NCI-H82 treated with DMSO at 0.1 percent for 48 hours (cell line): Measurements from ENCODE around the gene GABBR2.
A peak's percentile ranks its signal among the peaks of the same experiment; 100 is the strongest.

Experiments
- DNase-seq: peaks from one replicate; lab custom pipeline; 2025; ENCODE audit not compliant: unreplicated experiment; lab: John Stamatoyannopoulos, UW

The GABBR2 gene

GRCh38 chr9:98634685-98635336 is 73.9 kb downstream of the GABBR2 start:
- peak; percentile 10 for DNase-seq

- DNase-seq: no peak
Observed at GRCh38 chr9:98632839-98633238, 75.9 kb downstream of the GABBR2 start.

GRCh38 chr9:98627296-98627695 is 81.4 kb downstream of the GABBR2 start:
- no peak for DNase-seq

GRCh38 chr9:98625728-98626127 is 83.0 kb downstream of the GABBR2 start:
- no peak for DNase-seq

GRCh38 chr9:98619788-98620187 is 88.9 kb downstream of the GABBR2 start:
- no peak for DNase-seq

GRCh38 chr9:98615633-98616032 is 93.1 kb downstream of the GABBR2 start:
- no peak for DNase-seq

- no peak for DNase-seq
Observed at GRCh38 chr9:98614941-98615340, 93.8 kb downstream of the GABBR2 start.

GRCh38 chr9:98612061-98612752 is 96.5 kb downstream of the GABBR2 start:
- no peak for DNase-seq

GRCh38 chr9:98611319-98611718 is 97.4 kb downstream of the GABBR2 start:
- DNase-seq: no peak

- no peak for DNase-seq
Observed at GRCh38 chr9:98610711-98611110, 98.0 kb downstream of the GABBR2 start.

GRCh38 chr9:98610211-98610610 is 98.5 kb downstream of the GABBR2 start:
- no peak for DNase-seq

GRCh38 chr9:98609646-98610045 is 99.1 kb downstream of the GABBR2 start:
- no peak for DNase-seq

- DNase-seq: no peak
Observed at GRCh38 chr9:98607787-98608186, 100.9 kb downstream of the GABBR2 start.

- DNase-seq: no peak
Observed at GRCh38 chr9:98607152-98607551, 101.6 kb downstream of the GABBR2 start.

GRCh38 chr9:98606730-98607129 is 102.0 kb downstream of the GABBR2 start:
- DNase-seq: no peak

GRCh38 chr9:98605116-98605515 is 103.6 kb downstream of the GABBR2 start:
- no peak for DNase-seq

- no peak for DNase-seq
Observed at GRCh38 chr9:98603821-98604383, 104.8 kb downstream of the GABBR2 start.

- DNase-seq: no peak
Observed at GRCh38 chr9:98602839-98603500, 105.8 kb downstream of the GABBR2 start.

GRCh38 chr9:98600631-98601030 is 108.1 kb downstream of the GABBR2 start:
- DNase-seq: no peak

GRCh38 chr9:98599566-98600216 is 109.0 kb downstream of the GABBR2 start:
- no peak for DNase-seq

GRCh38 chr9:98598861-98599260 is 109.9 kb downstream of the GABBR2 start:
- DNase-seq: no peak
